ENCODE data around the gene ST7L. TPM values are rescaled to one million over a fixed set of nuclear protein-coding genes. Genes with fewer than 3 reads are reported as not detected.

Gene ST7L
- total RNA-seq, 1 experiment from 2014 or later, result 22.1 TPM

DNA sequence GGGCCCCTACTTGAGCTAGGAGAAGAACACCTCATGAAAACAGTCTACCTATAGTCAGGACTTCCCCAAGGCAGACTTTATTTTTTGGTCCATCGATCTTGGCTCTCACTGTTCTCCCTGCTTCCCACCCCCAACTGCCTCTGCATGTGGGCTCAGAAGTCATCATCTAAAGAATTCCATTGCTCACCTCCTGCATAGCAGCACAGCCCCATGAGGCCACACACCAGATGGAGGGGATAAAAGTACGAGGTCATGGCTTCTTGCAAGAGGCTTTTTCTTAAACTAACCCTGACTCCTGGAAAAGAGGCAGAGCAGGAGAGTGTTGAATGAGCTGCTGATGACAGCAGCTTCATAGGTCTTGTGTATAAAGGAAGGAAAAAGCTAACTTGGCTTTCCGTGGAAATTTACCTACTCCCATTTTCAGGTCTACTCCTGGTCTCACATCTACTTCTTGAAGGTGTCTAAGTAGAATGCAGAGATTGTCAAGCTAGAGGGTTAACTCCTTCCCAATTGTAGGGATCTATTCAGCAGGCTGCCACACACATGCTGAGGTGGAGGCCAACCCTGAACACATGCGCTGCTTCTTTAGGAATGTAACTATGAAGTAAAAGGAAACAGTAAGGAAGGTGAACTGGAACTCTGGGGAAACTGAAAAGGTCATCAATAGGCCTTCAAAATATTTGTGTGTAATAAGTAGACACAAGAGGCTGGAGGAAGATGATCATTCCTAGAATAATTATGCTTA lies 91.5 kb downstream of the ST7L start:
- intact Hi-C loops (cut with micrococcal nuclease; ENCODE audit: unreplicated experiment), result no loop called here
- Histone ChIP-seq H3K27me3 (ENCODE audit: insufficient read depth, low read depth) (no peaks in the 10 kb centered on the region), H3K9me3 (ENCODE audit: insufficient read depth, low read depth) (no peaks in the 10 kb centered on the region), H3K9me2 (ENCODE audit: insufficient read depth) (no peaks in the 10 kb centered on the region), H3K79me2 (ENCODE audit: low read depth) (no peaks in the 10 kb centered on the region), H2AFZ (no peak overlapping the region), H3K27ac (no peak overlapping the region), H3K4me3 (no peak overlapping the region), H3K36me3 (ENCODE audit: low read depth) (0 out of 2 replicates have a peak, but pooled peaks cover 3% of the 10 kb centered on the region), H3F3A (ENCODE audit: insufficient read depth, low read depth) (peaks cover 15% of the 10 kb centered on the region; the same call in 1 of the 2 replicates), H3K4me2 (no peak overlapping the region), H4K20me1 (ENCODE audit: insufficient read depth) (no peaks in the 10 kb centered on the region), H3K4me1 (replicated peaks; ENCODE audit: insufficient read depth) (peaks cover 23% of the 10 kb centered on the region)
- TF ChIP-seq EZH2 (IDR thresholded peaks at IDR 0.05; ENCODE audit: low read depth), result no peak
- TF ChIP-seq, protein P1, sequence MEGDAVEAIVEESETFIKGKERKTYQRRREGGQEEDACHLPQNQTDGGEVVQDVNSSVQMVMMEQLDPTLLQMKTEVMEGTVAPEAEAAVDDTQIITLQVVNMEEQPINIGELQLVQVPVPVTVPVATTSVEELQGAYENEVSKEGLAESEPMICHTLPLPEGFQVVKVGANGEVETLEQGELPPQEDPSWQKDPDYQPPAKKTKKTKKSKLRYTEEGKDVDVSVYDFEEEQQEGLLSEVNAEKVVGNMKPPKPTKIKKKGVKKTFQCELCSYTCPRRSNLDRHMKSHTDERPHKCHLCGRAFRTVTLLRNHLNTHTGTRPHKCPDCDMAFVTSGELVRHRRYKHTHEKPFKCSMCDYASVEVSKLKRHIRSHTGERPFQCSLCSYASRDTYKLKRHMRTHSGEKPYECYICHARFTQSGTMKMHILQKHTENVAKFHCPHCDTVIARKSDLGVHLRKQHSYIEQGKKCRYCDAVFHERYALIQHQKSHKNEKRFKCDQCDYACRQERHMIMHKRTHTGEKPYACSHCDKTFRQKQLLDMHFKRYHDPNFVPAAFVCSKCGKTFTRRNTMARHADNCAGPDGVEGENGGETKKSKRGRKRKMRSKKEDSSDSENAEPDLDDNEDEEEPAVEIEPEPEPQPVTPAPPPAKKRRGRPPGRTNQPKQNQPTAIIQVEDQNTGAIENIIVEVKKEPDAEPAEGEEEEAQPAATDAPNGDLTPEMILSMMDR (conservative IDR thresholded peaks at IDR 0.05), result no peak
- ChIA-PET POLR2A (ENCODE audit: unreplicated experiment) (no interaction called here), CTCF (no interaction called here)
- BruUV-seq (replicated peaks), result no TSS peak
- no peak for DNase-seq

DNA sequence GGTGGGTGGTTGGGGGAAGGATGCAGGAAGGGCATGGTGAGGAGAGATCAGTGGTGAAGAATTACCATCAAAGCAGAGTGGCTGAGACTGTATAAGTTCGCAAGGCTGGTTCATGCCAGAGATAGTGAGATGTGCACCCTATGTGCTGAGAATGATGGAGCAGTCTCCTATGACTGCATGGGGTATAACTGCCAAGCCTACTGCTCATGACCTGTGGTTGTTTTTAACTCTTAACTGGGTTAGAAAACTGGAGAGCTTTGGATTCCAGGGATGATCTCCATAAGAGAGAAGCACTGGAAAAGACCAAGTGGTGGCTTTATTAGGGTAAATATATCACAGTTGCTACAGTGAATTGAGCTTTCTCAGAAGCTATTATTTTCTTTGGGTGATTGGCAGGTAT lies 94.0 kb downstream of the ST7L start:
- no peak overlapping the region for H3K27ac ChIP-seq
- no peak for TF ChIP-seq EZH2 (IDR thresholded peaks at IDR 0.05; ENCODE audit: low read depth)
- TF ChIP-seq, protein P1 (conservative IDR thresholded peaks at IDR 0.05), result no peak
- no peak overlapping the region for H3K4me2 ChIP-seq
- ChIA-PET POLR2A (ENCODE audit: unreplicated experiment) (no interaction called here), CTCF (no interaction called here)
- BruUV-seq (replicated peaks), result no TSS peak
- H3K36me3 ChIP-seq (ENCODE audit: low read depth), result 0 out of 2 replicates have a peak, but pooled peaks cover 3% of the 10 kb centered on the region
- no peak overlapping the region for H2AFZ ChIP-seq
- H3K79me2 ChIP-seq (ENCODE audit: low read depth), result no peaks in the 10 kb centered on the region
- H3F3A ChIP-seq (ENCODE audit: insufficient read depth, low read depth), result peaks cover 14% of the 10 kb centered on the region; the same call in 1 of the 2 replicates
- peaks cover 20% of the 10 kb centered on the region for H3K4me1 ChIP-seq (replicated peaks; ENCODE audit: insufficient read depth)
- intact Hi-C loops (cut with micrococcal nuclease; ENCODE audit: unreplicated experiment), result no loop called here
- H3K27me3 ChIP-seq (ENCODE audit: insufficient read depth, low read depth), result no peaks in the 10 kb centered on the region
- no peak overlapping the region for H3K4me3 ChIP-seq
- DNase-seq, result no peak
- no peaks in the 10 kb centered on the region for H3K9me3 ChIP-seq (ENCODE audit: insufficient read depth, low read depth)
- no peaks in the 10 kb centered on the region for H4K20me1 ChIP-seq (ENCODE audit: insufficient read depth)
- no peaks in the 10 kb centered on the region for H3K9me2 ChIP-seq (ENCODE audit: insufficient read depth)

DNA sequence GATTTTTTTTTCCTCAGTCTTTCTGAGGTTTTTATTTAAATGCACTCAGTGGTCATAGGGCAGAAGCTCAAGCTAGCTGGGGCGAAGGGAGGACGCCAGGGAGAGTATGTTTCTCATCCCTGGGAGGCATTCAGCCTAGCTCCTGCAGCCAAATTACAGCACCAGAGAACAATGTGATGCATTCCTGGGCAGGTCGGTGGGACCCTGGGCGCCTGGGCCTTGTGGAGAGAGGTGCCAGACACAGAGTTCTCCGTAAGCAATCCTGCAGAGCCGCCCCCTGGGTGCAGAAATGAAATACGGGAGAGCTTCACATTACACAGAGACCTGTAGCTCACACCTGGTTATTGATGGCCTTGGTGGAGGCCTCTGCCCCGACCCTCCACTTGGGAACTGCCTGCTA lies 94.7 kb downstream of the ST7L start:
- no TSS peak for BruUV-seq (replicated peaks)
- H4K20me1 ChIP-seq (ENCODE audit: insufficient read depth), result no peaks in the 10 kb centered on the region
- POLR2A ChIA-PET (ENCODE audit: unreplicated experiment), result no interaction called here
- peaks cover 7% of the 10 kb centered on the region; the same call in 1 of the 2 replicates for H3F3A ChIP-seq (ENCODE audit: insufficient read depth, low read depth)
- no peak overlapping the region for H3K4me2 ChIP-seq
- no peak overlapping the region for H2AFZ ChIP-seq
- H3K4me3 ChIP-seq, result no peak overlapping the region
- CTCF ChIA-PET, result no interaction called here
- no peak for DNase-seq
- H3K27me3 ChIP-seq (ENCODE audit: insufficient read depth, low read depth), result no peaks in the 10 kb centered on the region
- H3K27ac ChIP-seq, result no peak overlapping the region
- no peaks in the 10 kb centered on the region for H3K79me2 ChIP-seq (ENCODE audit: low read depth)
- intact Hi-C loops (cut with micrococcal nuclease; ENCODE audit: unreplicated experiment), result no loop called here
- H3K36me3 ChIP-seq (ENCODE audit: low read depth), result 0 out of 2 replicates have a peak, but pooled peaks cover 3% of the 10 kb centered on the region
- TF ChIP-seq EZH2 (IDR thresholded peaks at IDR 0.05; ENCODE audit: low read depth), result no peak
- TF ChIP-seq, protein P1 (conservative IDR thresholded peaks at IDR 0.05), result no peak
- H3K4me1 ChIP-seq (replicated peaks; ENCODE audit: insufficient read depth), result peaks cover 13% of the 10 kb centered on the region
- no peaks in the 10 kb centered on the region for H3K9me2 ChIP-seq (ENCODE audit: insufficient read depth)
- no peaks in the 10 kb centered on the region for H3K9me3 ChIP-seq (ENCODE audit: insufficient read depth, low read depth)
